Measurements from ENCODE around the gene PDE6A.

PDE6A gene

DNA sequence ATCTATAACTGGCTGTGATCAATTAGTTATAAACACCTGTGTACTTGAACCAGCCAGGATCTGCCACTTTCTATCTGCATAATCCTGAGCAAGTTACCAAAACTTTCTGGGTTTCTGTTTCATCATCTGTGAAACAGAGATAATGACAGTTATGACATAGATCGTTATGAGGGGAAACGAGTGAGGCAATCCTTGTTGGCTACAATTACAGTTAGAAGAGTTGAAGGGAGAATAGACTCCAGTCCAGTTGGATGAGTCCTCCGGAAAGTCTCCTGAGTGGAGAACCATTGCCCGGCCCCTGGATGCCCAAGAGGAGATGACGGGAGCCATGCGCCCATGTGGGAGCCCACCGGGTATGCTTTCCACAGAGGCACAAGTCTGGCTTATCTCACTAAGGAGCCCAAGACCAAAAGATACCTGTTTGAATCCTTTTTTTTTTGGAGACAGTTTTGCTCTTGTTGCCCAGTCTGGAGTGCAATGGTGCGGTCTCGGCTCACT lies 4.5 kb downstream of the PDE6A start:
- H3K36me3 ChIP-seq (ENCODE audit: control insufficient read depth in 2 of 2, insufficient read depth in 1 of 2, low read length in 2 of 2): no peaks in the 10 kb centered on the region
- H3K27ac ChIP-seq (ENCODE audit: extremely low read depth, low read depth, low read length): no peak overlapping the region
- POLR2A ChIA-PET: interaction anchor here (1.9 kb wide), 1 partner anchor 20 kb away, joined by 8 read pairs; the partner anchor contains the start of gene SLC26A2
- CTCF ChIA-PET: interaction anchor here (0.6 to 1.7 kb wide), 4 partner anchors 17 to 511 kb away, joined by 3 to 4 read pairs (median 3); no protein-coding TSS in a partner anchor
- H3K4me1 ChIP-seq (ENCODE audit: control insufficient read depth, insufficient read depth, low read length): peaks cover 13% of the 10 kb centered on the region
- no peaks in the 10 kb centered on the region for H3K9me3 ChIP-seq (ENCODE audit: control insufficient read depth, insufficient read depth, low read depth, low read length)
- H3K4me3 ChIP-seq (ENCODE audit: low read depth, low read length): no peak overlapping the region
- TF ChIP-seq, protein P1, sequence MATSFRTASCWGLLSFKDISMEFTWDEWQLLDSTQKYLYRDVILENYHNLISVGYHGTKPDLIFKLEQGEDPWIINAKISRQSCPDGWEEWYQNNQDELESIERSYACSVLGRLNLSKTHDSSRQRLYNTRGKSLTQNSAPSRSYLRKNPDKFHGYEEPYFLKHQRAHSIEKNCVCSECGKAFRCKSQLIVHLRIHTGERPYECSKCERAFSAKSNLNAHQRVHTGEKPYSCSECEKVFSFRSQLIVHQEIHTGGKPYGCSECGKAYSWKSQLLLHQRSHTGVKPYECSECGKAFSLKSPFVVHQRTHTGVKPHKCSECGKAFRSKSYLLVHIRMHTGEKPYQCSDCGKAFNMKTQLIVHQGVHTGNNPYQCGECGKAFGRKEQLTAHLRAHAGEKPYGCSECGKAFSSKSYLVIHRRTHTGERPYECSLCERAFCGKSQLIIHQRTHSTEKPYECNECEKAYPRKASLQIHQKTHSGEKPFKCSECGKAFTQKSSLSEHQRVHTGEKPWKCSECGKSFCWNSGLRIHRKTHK (tag by site-specific recombination; IDR thresholded peaks at IDR 0.05): no peak
- TF ChIP-seq ZNF548 (tag by site-specific recombination; IDR thresholded peaks at IDR 0.05) (no peak), ZNF302 (tag by site-specific recombination; IDR thresholded peaks at IDR 0.05; ENCODE audit: low read depth) (no peak), ZNF157 (tag by site-specific recombination; IDR thresholded peaks at IDR 0.05) (no peak), IKZF3 (tag by site-specific recombination; IDR thresholded peaks at IDR 0.05) (no peak), MEIS1 (CRISPR knock-in tag; IDR thresholded peaks at IDR 0.05; ENCODE audit: borderline replicate concordance) (no peak), ZNF514 (tag by site-specific recombination; IDR thresholded peaks at IDR 0.05) (no peak), PRDM1 (tag by site-specific recombination; IDR thresholded peaks at IDR 0.05) (no peak), WT1 (tag by site-specific recombination; IDR thresholded peaks at IDR 0.05) (no peak), ZNF629 (tag by site-specific recombination; IDR thresholded peaks at IDR 0.05) (peak; percentile 87), ZNF350 (tag by site-specific recombination; IDR thresholded peaks at IDR 0.05) (no peak), ZBTB17 (tag by site-specific recombination; IDR thresholded peaks at IDR 0.05) (0 out of 2 replicates have a peak, but pooled peaks have one; percentile 21), ZNF621 (tag by site-specific recombination; IDR thresholded peaks at IDR 0.05) (no peak), ZBTB21 (tag by site-specific recombination; IDR thresholded peaks at IDR 0.05) (peak; percentile 69; the same call in 1 of the 2 replicates), KLF7 (tag by site-specific recombination; IDR thresholded peaks at IDR 0.05; ENCODE audit: borderline replicate concordance) (no peak), ZNF391 (tag by site-specific recombination; IDR thresholded peaks at IDR 0.05; ENCODE audit: borderline replicate concordance, low read depth) (no peak), HOXD13 (CRISPR knock-in tag; IDR thresholded peaks at IDR 0.05; ENCODE audit: borderline replicate concordance) (no peak), ZFP69B (tag by site-specific recombination; IDR thresholded peaks at IDR 0.05) (no peak)
- TF ChIP-seq, protein P2, sequence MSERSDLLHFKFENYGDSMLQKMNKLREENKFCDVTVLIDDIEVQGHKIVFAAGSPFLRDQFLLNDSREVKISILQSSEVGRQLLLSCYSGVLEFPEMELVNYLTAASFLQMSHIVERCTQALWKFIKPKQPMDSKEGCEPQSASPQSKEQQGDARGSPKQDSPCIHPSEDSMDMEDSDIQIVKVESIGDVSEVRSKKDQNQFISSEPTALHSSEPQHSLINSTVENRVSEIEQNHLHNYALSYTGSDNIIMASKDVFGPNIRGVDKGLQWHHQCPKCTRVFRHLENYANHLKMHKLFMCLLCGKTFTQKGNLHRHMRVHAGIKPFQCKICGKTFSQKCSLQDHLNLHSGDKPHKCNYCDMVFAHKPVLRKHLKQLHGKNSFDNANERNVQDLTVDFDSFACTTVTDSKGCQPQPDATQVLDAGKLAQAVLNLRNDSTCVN (tag by site-specific recombination; optimal IDR thresholded peaks at IDR 0.05): no peak
- TF ChIP-seq, protein P3, sequence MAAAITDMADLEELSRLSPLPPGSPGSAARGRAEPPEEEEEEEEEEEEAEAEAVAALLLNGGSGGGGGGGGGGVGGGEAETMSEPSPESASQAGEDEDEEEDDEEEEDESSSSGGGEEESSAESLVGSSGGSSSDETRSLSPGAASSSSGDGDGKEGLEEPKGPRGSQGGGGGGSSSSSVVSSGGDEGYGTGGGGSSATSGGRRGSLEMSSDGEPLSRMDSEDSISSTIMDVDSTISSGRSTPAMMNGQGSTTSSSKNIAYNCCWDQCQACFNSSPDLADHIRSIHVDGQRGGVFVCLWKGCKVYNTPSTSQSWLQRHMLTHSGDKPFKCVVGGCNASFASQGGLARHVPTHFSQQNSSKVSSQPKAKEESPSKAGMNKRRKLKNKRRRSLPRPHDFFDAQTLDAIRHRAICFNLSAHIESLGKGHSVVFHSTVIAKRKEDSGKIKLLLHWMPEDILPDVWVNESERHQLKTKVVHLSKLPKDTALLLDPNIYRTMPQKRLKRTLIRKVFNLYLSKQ (tag by site-specific recombination; IDR thresholded peaks at IDR 0.05; ENCODE audit: borderline replicate concordance): no peak
- TF ChIP-seq, protein P4, sequence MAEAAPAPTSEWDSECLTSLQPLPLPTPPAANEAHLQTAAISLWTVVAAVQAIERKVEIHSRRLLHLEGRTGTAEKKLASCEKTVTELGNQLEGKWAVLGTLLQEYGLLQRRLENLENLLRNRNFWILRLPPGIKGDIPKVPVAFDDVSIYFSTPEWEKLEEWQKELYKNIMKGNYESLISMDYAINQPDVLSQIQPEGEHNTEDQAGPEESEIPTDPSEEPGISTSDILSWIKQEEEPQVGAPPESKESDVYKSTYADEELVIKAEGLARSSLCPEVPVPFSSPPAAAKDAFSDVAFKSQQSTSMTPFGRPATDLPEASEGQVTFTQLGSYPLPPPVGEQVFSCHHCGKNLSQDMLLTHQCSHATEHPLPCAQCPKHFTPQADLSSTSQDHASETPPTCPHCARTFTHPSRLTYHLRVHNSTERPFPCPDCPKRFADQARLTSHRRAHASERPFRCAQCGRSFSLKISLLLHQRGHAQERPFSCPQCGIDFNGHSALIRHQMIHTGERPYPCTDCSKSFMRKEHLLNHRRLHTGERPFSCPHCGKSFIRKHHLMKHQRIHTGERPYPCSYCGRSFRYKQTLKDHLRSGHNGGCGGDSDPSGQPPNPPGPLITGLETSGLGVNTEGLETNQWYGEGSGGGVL (tag by site-specific recombination; IDR thresholded peaks at IDR 0.05): no peak
- TF ChIP-seq, protein P5, sequence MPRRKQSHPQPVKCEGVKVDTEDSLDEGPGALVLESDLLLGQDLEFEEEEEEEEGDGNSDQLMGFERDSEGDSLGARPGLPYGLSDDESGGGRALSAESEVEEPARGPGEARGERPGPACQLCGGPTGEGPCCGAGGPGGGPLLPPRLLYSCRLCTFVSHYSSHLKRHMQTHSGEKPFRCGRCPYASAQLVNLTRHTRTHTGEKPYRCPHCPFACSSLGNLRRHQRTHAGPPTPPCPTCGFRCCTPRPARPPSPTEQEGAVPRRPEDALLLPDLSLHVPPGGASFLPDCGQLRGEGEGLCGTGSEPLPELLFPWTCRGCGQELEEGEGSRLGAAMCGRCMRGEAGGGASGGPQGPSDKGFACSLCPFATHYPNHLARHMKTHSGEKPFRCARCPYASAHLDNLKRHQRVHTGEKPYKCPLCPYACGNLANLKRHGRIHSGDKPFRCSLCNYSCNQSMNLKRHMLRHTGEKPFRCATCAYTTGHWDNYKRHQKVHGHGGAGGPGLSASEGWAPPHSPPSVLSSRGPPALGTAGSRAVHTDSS (tag by site-specific recombination; IDR thresholded peaks at IDR 0.05): no peak
- TF ChIP-seq, protein P6, sequence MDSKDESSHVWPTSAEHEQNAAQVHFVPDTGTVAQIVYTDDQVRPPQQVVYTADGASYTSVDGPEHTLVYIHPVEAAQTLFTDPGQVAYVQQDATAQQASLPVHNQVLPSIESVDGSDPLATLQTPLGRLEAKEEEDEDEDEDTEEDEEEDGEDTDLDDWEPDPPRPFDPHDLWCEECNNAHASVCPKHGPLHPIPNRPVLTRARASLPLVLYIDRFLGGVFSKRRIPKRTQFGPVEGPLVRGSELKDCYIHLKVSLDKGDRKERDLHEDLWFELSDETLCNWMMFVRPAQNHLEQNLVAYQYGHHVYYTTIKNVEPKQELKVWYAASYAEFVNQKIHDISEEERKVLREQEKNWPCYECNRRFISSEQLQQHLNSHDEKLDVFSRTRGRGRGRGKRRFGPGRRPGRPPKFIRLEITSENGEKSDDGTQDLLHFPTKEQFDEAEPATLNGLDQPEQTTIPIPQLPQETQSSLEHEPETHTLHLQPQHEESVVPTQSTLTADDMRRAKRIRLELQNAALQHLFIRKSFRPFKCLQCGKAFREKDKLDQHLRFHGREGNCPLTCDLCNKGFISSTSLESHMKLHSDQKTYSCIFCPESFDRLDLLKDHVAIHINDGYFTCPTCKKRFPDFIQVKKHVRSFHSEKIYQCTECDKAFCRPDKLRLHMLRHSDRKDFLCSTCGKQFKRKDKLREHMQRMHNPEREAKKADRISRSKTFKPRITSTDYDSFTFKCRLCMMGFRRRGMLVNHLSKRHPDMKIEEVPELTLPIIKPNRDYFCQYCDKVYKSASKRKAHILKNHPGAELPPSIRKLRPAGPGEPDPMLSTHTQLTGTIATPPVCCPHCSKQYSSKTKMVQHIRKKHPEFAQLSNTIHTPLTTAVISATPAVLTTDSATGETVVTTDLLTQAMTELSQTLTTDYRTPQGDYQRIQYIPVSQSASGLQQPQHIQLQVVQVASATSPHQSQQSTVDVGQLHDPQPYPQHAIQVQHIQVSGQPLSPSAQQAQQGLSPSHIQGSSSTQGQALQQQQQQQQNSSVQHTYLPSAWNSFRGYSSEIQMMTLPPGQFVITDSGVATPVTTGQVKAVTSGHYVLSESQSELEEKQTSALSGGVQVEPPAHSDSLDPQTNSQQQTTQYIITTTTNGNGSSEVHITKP (tag by site-specific recombination; IDR thresholded peaks at IDR 0.05): peak; percentile 66
- TF ChIP-seq, protein P7, sequence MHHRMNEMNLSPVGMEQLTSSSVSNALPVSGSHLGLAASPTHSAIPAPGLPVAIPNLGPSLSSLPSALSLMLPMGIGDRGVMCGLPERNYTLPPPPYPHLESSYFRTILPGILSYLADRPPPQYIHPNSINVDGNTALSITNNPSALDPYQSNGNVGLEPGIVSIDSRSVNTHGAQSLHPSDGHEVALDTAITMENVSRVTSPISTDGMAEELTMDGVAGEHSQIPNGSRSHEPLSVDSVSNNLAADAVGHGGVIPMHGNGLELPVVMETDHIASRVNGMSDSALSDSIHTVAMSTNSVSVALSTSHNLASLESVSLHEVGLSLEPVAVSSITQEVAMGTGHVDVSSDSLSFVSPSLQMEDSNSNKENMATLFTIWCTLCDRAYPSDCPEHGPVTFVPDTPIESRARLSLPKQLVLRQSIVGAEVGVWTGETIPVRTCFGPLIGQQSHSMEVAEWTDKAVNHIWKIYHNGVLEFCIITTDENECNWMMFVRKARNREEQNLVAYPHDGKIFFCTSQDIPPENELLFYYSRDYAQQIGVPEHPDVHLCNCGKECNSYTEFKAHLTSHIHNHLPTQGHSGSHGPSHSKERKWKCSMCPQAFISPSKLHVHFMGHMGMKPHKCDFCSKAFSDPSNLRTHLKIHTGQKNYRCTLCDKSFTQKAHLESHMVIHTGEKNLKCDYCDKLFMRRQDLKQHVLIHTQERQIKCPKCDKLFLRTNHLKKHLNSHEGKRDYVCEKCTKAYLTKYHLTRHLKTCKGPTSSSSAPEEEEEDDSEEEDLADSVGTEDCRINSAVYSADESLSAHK (tag by site-specific recombination; IDR thresholded peaks at IDR 0.05): no peak

Data from HEK293 (cell line).